Eye (tissue), 1 donor: ENCODE data around the gene ASIC1.

Source experiments
- DNase-seq: peaks from one replicate; pipeline ENCODE4 v3.0.0-alpha.2; 2015

ASIC1 gene

GRCh38 chr12:50110127-50110761 is 52.8 kb downstream of the ASIC1 start:
- no peak for DNase-seq

DNA sequence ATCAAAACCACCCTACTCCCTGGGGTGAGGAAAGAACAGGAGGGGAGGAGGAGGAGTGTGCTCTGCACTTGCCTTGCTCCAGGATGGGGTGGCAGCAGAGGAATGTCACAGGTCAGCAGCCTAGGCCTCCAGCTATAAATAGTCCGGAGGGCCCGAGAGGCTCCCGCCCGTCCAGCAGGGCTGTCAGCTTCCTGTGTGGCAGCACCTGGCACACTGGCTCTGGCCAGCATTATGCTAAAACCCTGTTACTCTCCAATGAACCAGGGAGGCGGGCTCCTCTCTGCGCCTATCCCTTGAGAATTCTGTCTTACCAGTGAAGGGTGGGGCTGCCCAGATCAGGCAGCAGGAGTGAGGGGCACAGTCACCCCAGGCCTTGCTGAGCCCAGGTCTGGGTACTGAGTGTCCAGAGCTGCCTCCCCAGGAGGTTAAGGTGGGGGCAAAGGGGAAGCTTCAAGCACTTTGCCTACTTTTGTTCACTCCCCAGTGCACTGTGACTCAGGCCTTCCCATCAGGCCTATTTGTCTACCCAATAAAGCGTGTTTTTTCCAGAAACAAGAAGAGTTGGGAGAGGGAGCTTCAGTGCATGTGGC is 53.5 kb downstream of the ASIC1 start:
- DNase-seq: peak; percentile 62

GRCh38 chr12:50111395-50111692 is 53.9 kb downstream of the ASIC1 start:
- no peak for DNase-seq

- peak; percentile 100 for DNase-seq
Measured at GRCh38 chr12:50111693-50112455, 54.5 kb downstream of the ASIC1 start, which contains the start of gene COX14. Gene COX14, plus strand, starts transcription at chr12:50112236. Its CDS starts 7,808 bp downstream, at chr12:50120044.

- no peak for DNase-seq
Measured at GRCh38 chr12:50112456-50113218, 55.2 kb downstream of the ASIC1 start.

- no peak for DNase-seq
Measured at GRCh38 chr12:50117057-50117622, 59.7 kb downstream of the ASIC1 start.

DNA sequence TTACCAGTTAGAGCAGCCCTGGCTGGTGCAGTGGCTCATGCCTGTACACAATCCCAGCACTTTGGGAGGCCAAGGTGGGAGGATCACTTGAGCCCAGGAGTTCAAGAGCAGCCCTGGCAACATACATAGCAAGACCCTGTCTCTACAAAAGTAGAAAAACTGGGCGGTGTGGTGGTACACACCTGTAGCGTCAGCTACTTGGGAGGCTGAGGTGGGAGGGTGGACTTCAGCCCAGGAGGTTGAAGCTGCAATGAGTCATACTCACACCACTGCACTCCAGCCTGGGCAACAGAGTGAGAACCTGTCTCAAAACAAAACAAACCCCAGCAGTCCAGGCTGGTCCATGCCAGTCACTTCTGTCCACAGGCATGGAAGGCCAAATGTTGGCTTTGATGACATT is 62.0 kb downstream of the ASIC1 start:
- DNase-seq: no peak

DNA sequence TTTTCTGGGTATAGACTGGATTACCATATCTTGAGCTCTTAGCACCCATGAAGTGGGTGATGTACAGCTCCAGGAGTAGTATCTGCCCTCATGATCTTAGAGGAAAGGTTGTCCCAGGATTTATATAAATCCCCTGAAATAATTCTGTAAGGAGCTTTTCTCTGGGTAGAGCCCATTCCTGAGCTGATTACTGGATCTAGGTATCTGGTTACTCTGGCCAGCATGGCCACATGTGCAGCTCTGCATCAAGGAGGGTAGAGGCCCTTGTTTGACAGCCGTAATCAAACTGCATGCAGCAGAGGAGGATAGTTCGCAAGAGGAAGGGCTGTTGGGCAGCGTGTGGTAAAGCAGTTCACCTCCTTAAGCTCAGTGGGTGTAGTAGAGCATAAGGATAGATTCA is 63.1 kb downstream of the ASIC1 start:
- no peak for DNase-seq

GRCh38 chr12:50120953-50121352 is 63.6 kb downstream of the ASIC1 start:
- DNase-seq: no peak

GRCh38 chr12:50121641-50122040 is 64.2 kb downstream of the ASIC1 start:
- DNase-seq: no peak

- DNase-seq: no peak
Measured at GRCh38 chr12:50123203-50123602, 65.8 kb downstream of the ASIC1 start.

DNA sequence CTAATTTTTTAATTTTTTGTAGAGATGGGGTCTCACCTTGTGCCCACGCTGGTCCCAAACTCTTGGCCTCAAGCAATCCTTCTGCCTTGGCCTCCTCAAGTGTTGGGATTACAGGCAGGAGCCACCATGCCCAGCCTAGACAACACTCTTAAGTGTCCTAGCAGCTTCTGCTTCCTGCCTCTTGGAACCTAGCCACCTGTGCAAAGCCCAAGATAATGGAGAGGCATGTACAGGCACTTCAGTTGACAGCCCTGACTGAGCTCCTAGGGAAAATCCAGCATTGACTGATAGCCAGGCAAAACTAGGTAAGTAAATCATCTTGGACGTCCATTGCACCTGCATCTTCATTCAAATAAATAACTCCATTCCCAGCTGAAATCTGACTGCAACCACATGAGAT is 70.2 kb downstream of the ASIC1 start:
- no peak for DNase-seq

GRCh38 chr12:50129290-50129689 is 71.9 kb downstream of the ASIC1 start:
- DNase-seq: no peak

GRCh38 chr12:50132505-50133135 is 75.2 kb downstream of the ASIC1 start:
- peak; percentile 70 for DNase-seq
